GM11168 (cell line): ENCODE results near the gene SLC35F3.
"Not testable (repeated sequence)": the region's sequence is repeated elsewhere in the genome, so short reads cannot be mapped to it uniquely, and the experiment has no call there.

ENCODE experiments used
- in situ Hi-C: fragments of 300-500 bp; cut with MboI; formaldehyde crosslinking; loops from one replicate; pipeline ENCODE4 v1.12.0; 2022; ENCODE audit warnings: low sequenced_read_pairs; ENCODE audit not compliant: unreplicated experiment

The SLC35F3 gene

GRCh38 chr1:233904633-233905415, at the start of gene SLC35F3:
SLC35F3 (plus strand) TSS chr1:233904676.
- in situ Hi-C loops = no loop called here

- in situ Hi-C loops = no loop called here
Measured at GRCh38 chr1:233859446-233859845, 45.0 kb upstream of the SLC35F3 start.

GRCh38 chr1:233863901-233864545, 40.5 kb upstream of the SLC35F3 start:
- in situ Hi-C loops = no loop called here

GRCh38 chr1:233864578-233864977, 39.9 kb upstream of the SLC35F3 start:
- in situ Hi-C loops = no loop called here

- in situ Hi-C loops = no loop called here
Measured at GRCh38 chr1:233865216-233865615, 39.3 kb upstream of the SLC35F3 start.

GRCh38 chr1:233865902-233866301, 38.6 kb upstream of the SLC35F3 start:
- in situ Hi-C loops = no loop called here

GRCh38 chr1:233867028-233867427, 37.4 kb upstream of the SLC35F3 start:
- in situ Hi-C loops = no loop called here

GRCh38 chr1:233868461-233868860, 36.0 kb upstream of the SLC35F3 start:
- in situ Hi-C loops = no loop called here

- in situ Hi-C loops = no loop called here
Measured at GRCh38 chr1:233869680-233870079, 34.8 kb upstream of the SLC35F3 start.

- in situ Hi-C loops = no loop called here
Measured at GRCh38 chr1:233873666-233874065, 30.8 kb upstream of the SLC35F3 start.

- in situ Hi-C loops = no loop called here
Measured at GRCh38 chr1:233879841-233880240, 24.6 kb upstream of the SLC35F3 start.

- in situ Hi-C loops = no loop called here
Measured at GRCh38 chr1:233883671-233884070, 20.8 kb upstream of the SLC35F3 start.

- in situ Hi-C loops = no loop called here
Measured at GRCh38 chr1:233884461-233885151, 19.9 kb upstream of the SLC35F3 start.

- in situ Hi-C loops = no loop called here
Measured at GRCh38 chr1:233885196-233885920, 19.1 kb upstream of the SLC35F3 start.

GRCh38 chr1:233891151-233891550, 13.3 kb upstream of the SLC35F3 start:
- in situ Hi-C loops = not testable (repeated sequence)

- in situ Hi-C loops = no loop called here
Measured at GRCh38 chr1:233897325-233898162, 6.9 kb upstream of the SLC35F3 start.

- in situ Hi-C loops = no loop called here
Measured at GRCh38 chr1:233901495-233901894, 3.0 kb upstream of the SLC35F3 start.

- in situ Hi-C loops = no loop called here
Measured at GRCh38 chr1:233905416-233906051, 1.1 kb downstream of the SLC35F3 start.

GRCh38 chr1:233907151-233907550, 2.7 kb downstream of the SLC35F3 start:
- in situ Hi-C loops = no loop called here
